OCI-LY1 (cell line): ENCODE results near the gene GAS2L1.
"Not testable (repeated sequence)": the region's sequence is repeated elsewhere in the genome, so short reads cannot be mapped to it uniquely, and the experiment has no call there.

Experiments
- EZH2 ChIP-seq: fragments of 200-600 bp; sonication (generic), shearing (Covaris generic); IDR thresholded peaks from 2 replicates; pipeline ENCODE4 v1.8.0; 2017; ENCODE audit warnings: borderline replicate concordance, mixed run types, mild to moderate bottlenecking, antibody characterized with exemption, low read length, moderate library complexity, mixed read lengths
- TF ChIP-seq, protein P1 (sequence below): fragments of 200-600 bp; sonication (generic), shearing (Covaris generic); IDR thresholded peaks from 2 replicates; pipeline ENCODE4 v1.5.1; 2017; ENCODE audit warnings: mild to moderate bottlenecking, antibody characterized with exemption, low read length, moderate library complexity, mixed read lengths

GRCh38 chr22:29357193-29357890 lies 50.9 kb downstream of the GAS2L1 start:
- TF ChIP-seq, protein P1, sequence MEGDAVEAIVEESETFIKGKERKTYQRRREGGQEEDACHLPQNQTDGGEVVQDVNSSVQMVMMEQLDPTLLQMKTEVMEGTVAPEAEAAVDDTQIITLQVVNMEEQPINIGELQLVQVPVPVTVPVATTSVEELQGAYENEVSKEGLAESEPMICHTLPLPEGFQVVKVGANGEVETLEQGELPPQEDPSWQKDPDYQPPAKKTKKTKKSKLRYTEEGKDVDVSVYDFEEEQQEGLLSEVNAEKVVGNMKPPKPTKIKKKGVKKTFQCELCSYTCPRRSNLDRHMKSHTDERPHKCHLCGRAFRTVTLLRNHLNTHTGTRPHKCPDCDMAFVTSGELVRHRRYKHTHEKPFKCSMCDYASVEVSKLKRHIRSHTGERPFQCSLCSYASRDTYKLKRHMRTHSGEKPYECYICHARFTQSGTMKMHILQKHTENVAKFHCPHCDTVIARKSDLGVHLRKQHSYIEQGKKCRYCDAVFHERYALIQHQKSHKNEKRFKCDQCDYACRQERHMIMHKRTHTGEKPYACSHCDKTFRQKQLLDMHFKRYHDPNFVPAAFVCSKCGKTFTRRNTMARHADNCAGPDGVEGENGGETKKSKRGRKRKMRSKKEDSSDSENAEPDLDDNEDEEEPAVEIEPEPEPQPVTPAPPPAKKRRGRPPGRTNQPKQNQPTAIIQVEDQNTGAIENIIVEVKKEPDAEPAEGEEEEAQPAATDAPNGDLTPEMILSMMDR, result not testable (repeated sequence)
- TF ChIP-seq EZH2, result not testable (repeated sequence)
